GM12878 (cell line): ENCODE results near the gene CD2BP2. TPM values are rescaled to one million over a fixed set of nuclear protein-coding genes. Genes with fewer than 3 reads are reported as not detected.

Source experiments
- ATF2 ChIP-seq: IDR thresholded peaks from 2 replicates; pipeline ENCODE4 v1.6.1; 2012; ENCODE audit warnings: low read length, inconsistent platforms
- BCL11A ChIP-seq: IDR thresholded peaks from 2 replicates; pipeline ENCODE4 v1.6.1; 2011; ENCODE audit warnings: low read depth, low read length
- BRCA1 ChIP-seq: IDR thresholded peaks from 2 replicates; pipeline ENCODE4 v1.6.1; 2011; ENCODE audit warnings: low read depth, low read length, improper control_type of control experiment
- CEBPB ChIP-seq, 2 experiments: fragments of 150-350 bp in 1 of 2; IDR thresholded peaks; 2 replicates each; pipeline ENCODE4 v1.6.1; 2012 to 2014; ENCODE audit warnings: low read depth in 2 of 2, low read length in 2 of 2, borderline replicate concordance in 1 of 2, inconsistent platforms in 1 of 2
- CREB1 ChIP-seq: IDR thresholded peaks from 2 replicates; pipeline ENCODE4 v1.6.1; 2012; ENCODE audit warnings: low read depth, mild to moderate bottlenecking, inconsistent platforms
- E2F4 ChIP-seq: IDR thresholded peaks from 2 replicates; pipeline ENCODE4 v1.6.1; 2012; ENCODE audit warnings: low read depth, low read length, improper control_type of control experiment
- EZH2 ChIP-seq: IDR thresholded peaks from 2 replicates; pipeline ENCODE4 v1.6.1; 2012; ENCODE audit warnings: low read depth, mild to moderate bottlenecking, control low read depth, inconsistent platforms, low read length, borderline replicate concordance; ENCODE audit not compliant: control insufficient read depth
- HDAC2 ChIP-seq: fragments of 200-600 bp; sonication (generic); IDR thresholded peaks from 2 replicates; pipeline ENCODE4 v1.6.1; 2017
- HDGF ChIP-seq: fragments of 450-650 bp; IDR thresholded peaks from 2 replicates; pipeline ENCODE4 v1.6.1; 2016; ENCODE audit warnings: antibody characterized with exemption
- IRF3 ChIP-seq: fragments of 450-650 bp; IDR thresholded peaks from 2 replicates; pipeline ENCODE4 v1.6.1; 2014; ENCODE audit warnings: mild to moderate bottlenecking
- NFYB ChIP-seq: IDR thresholded peaks from 2 replicates; pipeline ENCODE4 v1.6.1; 2011; ENCODE audit warnings: low read depth, mild to moderate bottlenecking, low read length, improper control_type of control experiment, moderate library complexity; ENCODE audit not compliant: insufficient read depth
- PBX3 ChIP-seq: IDR thresholded peaks from 2 replicates; pipeline ENCODE4 v1.6.1; 2011; ENCODE audit warnings: mild to moderate bottlenecking, low read depth, low read length, moderate library complexity; ENCODE audit not compliant: insufficient replicate concordance
- POU2F2 ChIP-seq: IDR thresholded peaks from 3 replicates; pipeline ENCODE4 v1.6.1; 2011; ENCODE audit warnings: low read depth, mild to moderate bottlenecking, low read length, borderline replicate concordance
- RCOR1 ChIP-seq: conservative IDR thresholded peaks from 2 replicates; pipeline ENCODE4 v1.6.1; 2012; ENCODE audit warnings: low read depth, low read length, improper control_type of control experiment
- RELB ChIP-seq: fragments of 450-650 bp; IDR thresholded peaks from 2 replicates; pipeline ENCODE4 v1.6.1; 2017; ENCODE audit warnings: low read depth, mild to moderate bottlenecking, moderate library complexity
- REST ChIP-seq: IDR thresholded peaks from 2 replicates; pipeline ENCODE4 v1.6.1; 2012; ENCODE audit warnings: mild to moderate bottlenecking, low read depth, low read length
- SREBF1 ChIP-seq: IDR thresholded peaks from 2 replicates; pipeline ENCODE4 v1.6.1; 2012; ENCODE audit warnings: mild to moderate bottlenecking, low read length
- SUZ12 ChIP-seq: fragments of 200-600 bp; sonication (generic); IDR thresholded peaks from one replicate; pipeline ENCODE4 v1.6.1; 2018; ENCODE audit warnings: antibody characterized with exemption, mild to moderate bottlenecking; ENCODE audit not compliant: unreplicated experiment
- YY1 ChIP-seq: IDR thresholded peaks from 2 replicates; pipeline ENCODE4 v1.6.1; 2011; ENCODE audit warnings: low read depth, mild to moderate bottlenecking, low read length
- polyA plus RNA-seq, 11 experiments: library from polyadenylated mRNA; depleted of rRNA in 4 of 11; unstranded in 6 of 11; stranded (reverse) in 5 of 11; fragments of >200 nt; fragmentation: Nextera tagmentation in 4 of 11; fragmentation: Illumina TruSeq in 1 of 11; extraction: Ambion mirVana in 4 of 11; extraction: Trizol in 1 of 11; gene quantifications; 1 replicate in 1 of 11; 2 replicates in 10 of 11; pipeline versions ENCODE4 v1.2.1 to v1.2.3, GENCODE V29; 2011 to 2016; ENCODE audit warnings: inconsistent platforms in 2 of 11, missing spikeins in 2 of 11, low read depth in 1 of 11
- total RNA-seq, 4 experiments: library from RNA; depleted of rRNA in 3 of 4; stranded (reverse); fragments of >200 nt in 3 of 4; fragmentation: Illumina TruSeq in 1 of 4; extraction: Trizol in 1 of 4; gene quantifications; 2 replicates each; pipeline versions ENCODE4 v1.2.1 to v1.2.3, GENCODE V29; 2013 to 2021

Gene CD2BP2
- total and polyA plus RNA-seq, 10 of the 15 experiments (the other 5 are each of a cell fraction or from before 2014, with no cell fraction given) = 3.3 to 47.9 (median 31.8) TPM

GRCh38 chr16:30355144-30355953 is at the start of gene CD2BP2 (continued):
- TF ChIP-seq BRCA1 (no peak), EZH2 (no peak), NFYB (no peak), POU2F2 (peak; percentile 34; the same call in 1 of the 3 replicates), SREBF1 (no peak; the same call in 1 of the 2 replicates), PBX3 (no peak), SUZ12 (no peak), IRF3 (peak; percentile 15; the same call in 1 of the 2 replicates), RELB (peak; percentile 93), CEBPB (IDR thresholded peaks at IDR 0.05; ENCODE audit: borderline replicate concordance in 1 of 2, low read depth in 2 of 2, low read length in 2 of 2) (no peak), RCOR1 (no peak), HDAC2 (no peak), YY1 (peak; percentile 95), BCL11A (no peak), HDGF (no peak), CREB1 (peak; percentile 91), E2F4 (no peak), REST (no peak), ATF2 (peak; percentile 51)
